Heart left ventricle (tissue), 16 donors: ENCODE results near the gene BCL2. TPM values are rescaled to one million over a fixed set of nuclear protein-coding genes. Genes with fewer than 3 reads are reported as not detected.

ENCODE experiments used
- ATAC-seq, 4 donors: fragments of 200-7000 bp; cut with Tn5 transposase; one replicate each; pipeline ENCODE4 v1.9.1; 2020 to 2022; ENCODE audit warnings: moderate library complexity in 4 of 4, mild to moderate bottlenecking in 3 of 4, moderate number of reproducible peaks in 1 of 4
- DNase-seq, 5 donors: peaks; one replicate each; pipeline ENCODE4 v3.0.0-alpha.2; 2020
- H3K27ac ChIP-seq, 12 donors: fragments of 200-600 bp; sonication (generic) in 4 of 12; one replicate each; pipeline versions ENCODE4 v1.5.0 to v1.8.0; 2016 to 2022; ENCODE audit warnings: mild to moderate bottlenecking in 2 of 12
- H3K27me3 ChIP-seq, 9 donors: fragments of 200-600 bp; sonication (generic) in 2 of 9; one replicate each; pipeline versions ENCODE4 v1.5.1 to v1.8.0; 2016 to 2022; ENCODE audit warnings: mild to moderate bottlenecking in 3 of 9
- H3K36me3 ChIP-seq, 9 donors: fragments of 200-600 bp; sonication (generic) in 2 of 9; one replicate each; pipeline versions ENCODE4 v1.5.0 to v1.8.0; 2018 to 2022; ENCODE audit warnings: mild to moderate bottlenecking in 2 of 9
- H3K4me1 ChIP-seq, 12 donors: fragments of 200-600 bp; sonication (generic) in 4 of 12; one replicate each; pipeline versions ENCODE4 v1.5.0 to v1.8.0; 2016 to 2022; ENCODE audit warnings: mild to moderate bottlenecking in 3 of 12
- H3K4me3 ChIP-seq, 12 donors: fragments of 200-600 bp; sonication (generic) in 4 of 12; one replicate each; pipeline versions ENCODE4 v1.5.0 to v1.8.0; 2017 to 2022; ENCODE audit warnings: mild to moderate bottlenecking in 9 of 12, moderate library complexity in 4 of 12
- H3K9me3 ChIP-seq, 12 donors: fragments of 200-600 bp; sonication (generic) in 4 of 12; one replicate each; pipeline versions ENCODE4 v1.5.0 to v1.8.0; 2016 to 2022; ENCODE audit warnings: mild to moderate bottlenecking in 1 of 12
- POLR2A ChIP-seq, 2 donors: fragments of 450-650 bp; IDR thresholded peaks; one replicate each; pipeline ENCODE4 v1.6.1; 2017; ENCODE audit warnings: antibody characterized with exemption in 2 of 2, mild to moderate bottlenecking in 2 of 2, moderate library complexity in 2 of 2
- WGBS, 4 donors: extraction: QIAGEN DNeasy Blood & Tissue Kit in 2 of 4; methylation state at CpG; one replicate each; pipeline versions ENCODE4 v1.1.5 to v1.1.7; 2013 to 2018; 5-methylcytosine and 5-hydroxymethylcytosine counted together
- intact Hi-C, 10 donors: fragments of 100-400 bp; cut with DNase I; formaldehyde crosslinking; loops; one replicate each; pipeline versions ENCODE4 v1.11.1 to v1.14.2; 2022
- polyA plus RNA-seq, 2 donors: library from polyadenylated mRNA; stranded (reverse); fragments of 200-250 nt; gene quantifications; one replicate each; pipeline ENCODE4 v1.2.3, GENCODE V29; 2013
- total RNA-seq, 9 donors: library from RNA; depleted of rRNA in 2 of 9; stranded (reverse); fragments of >200 nt in 2 of 9; fragmentation: NEBNext Ultra II Directional in 3 of 9; extraction: Animal tissue kit (Norgen Biotek cat#: 25700) in 3 of 9; gene quantifications; one replicate each; pipeline versions ENCODE4 v1.1.0 to v1.2.4, GENCODE V29; 2016 to 2023
- TF ChIP-seq, protein P1 (sequence below), 12 donors: fragments of 200-600 bp; sonication (generic) in 4 of 12; IDR thresholded peaks; one replicate each; pipeline versions ENCODE4 v1.5.0 to v1.8.0; 2018 to 2022; ENCODE audit warnings: antibody characterized with exemption in 12 of 12, mild to moderate bottlenecking in 5 of 12
- donor health status: ischemic (EF 13 %, LVEDD 7.1; RV severe dilation, severe dysfunction).
- donor health status: healthy with polysubstance abuse.
- donor health status: DM: no; HTN: yes; CAD: no.
- donor health status: DM: no; HTN: no; CAD: no.
- donor health status: ischemic (EF 25% LVEDD 6.9; RV normal size, moderate dysfunction).
- donor health status: ischemic (EF 25% LVEDD 5.7; RV mildly dilated, moderate dysfunction).
- donor health status: healthy.
- donor health status: DM: yes; HTN: yes; CAD: no.
- donor health status: ischemic (EF 35%, LVEDD 5.7; RV mildly dilated, moderate dysfunction).
- donor health status: nonischemic (EF 11% LVEDD 7.7; RV severe dilation, severe dysfunction).
- donor health status: DM: yes; HTN: yes; CAD: no.
- donor health status: PGD.
- donor health status: ischemic (EF 29% LVEDD 5.4; RV normal size, mild dysfunction).
- donor health status: nonischemic (EF 23%, LVEDD 6.1; RV moderate dilation, normal function).

The BCL2 gene
- total and polyA plus RNA-seq, 11 donors, result 2.9 to 24.2 (median 8.9) TPM

- peak overlapping the region in 1 of 12 donors; percentile 32 for H3K27ac ChIP-seq
- H3K4me1 ChIP-seq, result peaks cover 0 to 48% (median 0%) of the 10 kb centered on the region in 12 donors
- H3K27me3 ChIP-seq, result no peaks in the 10 kb centered on the region
- TF ChIP-seq, protein P1, sequence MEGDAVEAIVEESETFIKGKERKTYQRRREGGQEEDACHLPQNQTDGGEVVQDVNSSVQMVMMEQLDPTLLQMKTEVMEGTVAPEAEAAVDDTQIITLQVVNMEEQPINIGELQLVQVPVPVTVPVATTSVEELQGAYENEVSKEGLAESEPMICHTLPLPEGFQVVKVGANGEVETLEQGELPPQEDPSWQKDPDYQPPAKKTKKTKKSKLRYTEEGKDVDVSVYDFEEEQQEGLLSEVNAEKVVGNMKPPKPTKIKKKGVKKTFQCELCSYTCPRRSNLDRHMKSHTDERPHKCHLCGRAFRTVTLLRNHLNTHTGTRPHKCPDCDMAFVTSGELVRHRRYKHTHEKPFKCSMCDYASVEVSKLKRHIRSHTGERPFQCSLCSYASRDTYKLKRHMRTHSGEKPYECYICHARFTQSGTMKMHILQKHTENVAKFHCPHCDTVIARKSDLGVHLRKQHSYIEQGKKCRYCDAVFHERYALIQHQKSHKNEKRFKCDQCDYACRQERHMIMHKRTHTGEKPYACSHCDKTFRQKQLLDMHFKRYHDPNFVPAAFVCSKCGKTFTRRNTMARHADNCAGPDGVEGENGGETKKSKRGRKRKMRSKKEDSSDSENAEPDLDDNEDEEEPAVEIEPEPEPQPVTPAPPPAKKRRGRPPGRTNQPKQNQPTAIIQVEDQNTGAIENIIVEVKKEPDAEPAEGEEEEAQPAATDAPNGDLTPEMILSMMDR (IDR thresholded peaks at IDR 0.05), result no peak
- TF ChIP-seq POLR2A (IDR thresholded peaks at IDR 0.05), result no peak
- ATAC-seq (no peak), DNase-seq (no peak)
- no peaks in the 10 kb centered on the region for H3K36me3 ChIP-seq
- no peaks in the 10 kb centered on the region for H3K9me3 ChIP-seq
- no peak overlapping the region for H3K4me3 ChIP-seq
- intact Hi-C loops, result loop anchor here in 1 of 10 donors (10.0 kb wide), 1 partner anchor 49 kb away; no protein-coding TSS in a partner anchor
- 86 to 90% (median 88%) methylated on average over 8 of the region's 8 CpGs for WGBS, 4 donors
These were observed 105.5 kb downstream of the BCL2 start for GRCh38 chr18:63213936-63214671.

- H3K9me3 ChIP-seq, result no peaks in the 10 kb centered on the region
- ATAC-seq (no peak), DNase-seq (no peak)
- no peak for TF ChIP-seq POLR2A (IDR thresholded peaks at IDR 0.05)
- TF ChIP-seq, protein P1 (IDR thresholded peaks at IDR 0.05), result no peak
- H3K27ac ChIP-seq, result peak overlapping the region in 1 of 12 donors; percentile 62
- H3K4me3 ChIP-seq, result no peak overlapping the region
- peaks cover 0 to 53% (median 2%) of the 10 kb centered on the region in 12 donors for H3K4me1 ChIP-seq
- no peaks in the 10 kb centered on the region for H3K36me3 ChIP-seq
- 74 to 86% (median 81%) methylated on average over 6 of the region's 6 CpGs for WGBS, 4 donors
- no peaks in the 10 kb centered on the region for H3K27me3 ChIP-seq
- intact Hi-C loops, result loop anchor here in 1 of 10 donors (10.0 kb wide), 1 partner anchor 49 kb away; no protein-coding TSS in a partner anchor
These were observed 106.2 kb downstream of the BCL2 start for GRCh38 chr18:63213331-63213900.

- WGBS, 4 donors, result 86 to 90% (median 87%) methylated on average over 3 of the region's 3 CpGs
- Histone ChIP-seq H3K27ac (no peak overlapping the region), H3K4me3 (no peak overlapping the region), H3K9me3 (no peaks in the 10 kb centered on the region), H3K27me3 (no peaks in the 10 kb centered on the region), H3K36me3 (no peaks in the 10 kb centered on the region), H3K4me1 (peaks cover 0 to 51% (median 4%) of the 10 kb centered on the region in 12 donors)
- ATAC-seq (no peak), DNase-seq (no peak)
- TF ChIP-seq POLR2A (IDR thresholded peaks at IDR 0.05), result no peak
- TF ChIP-seq, protein P1 (IDR thresholded peaks at IDR 0.05), result no peak
- intact Hi-C loops, result loop anchor here in 1 of 10 donors (10.0 kb wide), 1 partner anchor 46 kb away; no protein-coding TSS in a partner anchor
These were observed 109.0 kb downstream of the BCL2 start for GRCh38 chr18:63210521-63210920.

GRCh38 chr18:63208676-63209075 lies 110.9 kb downstream of the BCL2 start:
- H3K36me3 ChIP-seq, result no peaks in the 10 kb centered on the region
- no peak overlapping the region for H3K4me3 ChIP-seq
- H3K9me3 ChIP-seq, result no peaks in the 10 kb centered on the region
- H3K27me3 ChIP-seq, result no peaks in the 10 kb centered on the region
- ATAC-seq (peak; percentile 63 to 80 (median 73)), DNase-seq (no peak)
- H3K27ac ChIP-seq, result peak overlapping the region in 1 of 12 donors; percentile 61
- intact Hi-C loops, result no loop called here
- TF ChIP-seq, protein P1 (IDR thresholded peaks at IDR 0.05), result no peak
- no peak for TF ChIP-seq POLR2A (IDR thresholded peaks at IDR 0.05)
- 66 to 82% (median 75%) methylated on average over 3 of the region's 3 CpGs for WGBS, 4 donors
- H3K4me1 ChIP-seq, result peaks cover 0 to 38% (median 4%) of the 10 kb centered on the region in 12 donors
